Midbrain (tissue), 1 donor: ENCODE data around the gene TCF4.

Experiments
- DNase-seq: peaks from one replicate; lab custom pipeline; 2025; lab: John Stamatoyannopoulos, UW

The TCF4 gene

GRCh38 chr18:55320424-55321264 lies 267.3 kb downstream of the TCF4 start:
- no peak for DNase-seq

- no peak for DNase-seq
Measured at GRCh38 chr18:55319459-55320193, 268.4 kb downstream of the TCF4 start.

DNA sequence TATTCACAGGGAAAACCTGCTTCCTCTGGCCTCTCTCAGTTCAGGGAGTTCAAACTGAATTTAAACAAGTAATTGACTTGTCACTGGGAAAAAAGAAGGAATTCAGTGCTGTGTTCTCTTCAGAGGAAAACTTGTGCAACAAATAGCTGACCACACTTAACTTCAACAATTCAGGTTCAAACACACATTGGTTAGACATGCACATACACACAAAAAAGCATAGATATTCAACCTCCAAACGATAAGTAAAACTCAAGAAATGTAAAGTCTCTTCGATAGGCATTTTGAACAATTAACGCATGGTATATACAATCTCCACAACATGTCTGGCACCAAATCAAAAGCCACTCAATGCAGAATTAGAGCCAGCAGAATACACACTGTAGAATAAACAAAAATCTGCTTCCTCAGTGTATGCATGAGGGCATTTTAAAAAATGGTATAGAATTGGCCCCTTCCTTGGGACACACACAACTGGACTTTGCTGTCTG lies 269.0 kb downstream of the TCF4 start:
- no peak for DNase-seq

- no peak for DNase-seq
Measured at GRCh38 chr18:55317864-55318263, 270.1 kb downstream of the TCF4 start.

DNA sequence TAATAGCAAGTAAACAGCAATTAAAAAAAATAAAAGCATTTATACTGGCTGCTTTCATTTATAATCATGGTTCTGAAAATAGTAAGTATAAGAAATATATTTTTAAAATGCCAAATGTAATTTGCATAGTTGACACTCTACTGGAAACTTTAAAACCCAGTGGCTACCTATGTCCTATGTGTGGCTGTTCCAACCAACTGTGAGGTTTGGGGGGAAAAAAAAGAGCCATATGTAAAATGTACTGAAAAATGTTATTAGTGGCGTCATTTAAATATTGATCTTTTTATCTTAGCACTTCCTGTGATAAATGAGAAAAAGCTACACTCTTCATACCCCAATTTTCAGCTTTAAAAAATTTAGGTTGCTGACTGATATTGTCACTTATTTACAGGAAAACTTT lies 270.7 kb downstream of the TCF4 start:
- no peak for DNase-seq

DNA sequence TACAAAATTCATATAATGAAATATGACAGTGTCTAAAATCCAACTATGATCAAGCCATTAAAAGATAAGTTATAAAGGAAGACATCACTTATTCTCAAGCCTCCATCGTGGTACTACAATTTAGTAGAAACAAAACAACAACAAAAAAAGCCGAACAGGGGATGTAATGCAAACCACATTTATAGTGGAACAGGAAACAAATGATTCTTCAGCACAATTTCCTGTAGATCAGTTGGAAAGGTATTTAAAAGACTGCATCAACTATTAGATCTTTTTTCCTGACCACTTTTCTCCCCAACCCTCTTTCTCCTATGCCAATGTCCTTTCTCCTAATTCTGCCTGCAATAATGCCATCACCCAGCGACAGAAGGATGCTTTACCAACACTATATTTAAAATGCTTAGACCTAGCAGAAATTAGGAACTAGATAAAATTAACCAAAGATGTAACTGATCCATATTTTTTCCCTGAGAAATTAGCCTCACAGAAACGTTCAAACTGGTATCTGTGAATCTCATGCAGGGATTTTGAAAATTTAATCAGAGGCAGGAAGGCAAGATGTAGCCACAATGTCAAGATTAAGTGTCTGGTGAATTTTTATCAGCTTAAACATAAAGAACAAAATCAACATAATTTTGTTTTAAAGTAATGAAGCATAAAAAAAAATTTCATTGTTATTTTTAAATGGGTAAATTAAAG lies 271.4 kb downstream of the TCF4 start:
- DNase-seq, result no peak

- no peak for DNase-seq
Measured at GRCh38 chr18:55314615-55315237, 273.3 kb downstream of the TCF4 start.

DNA sequence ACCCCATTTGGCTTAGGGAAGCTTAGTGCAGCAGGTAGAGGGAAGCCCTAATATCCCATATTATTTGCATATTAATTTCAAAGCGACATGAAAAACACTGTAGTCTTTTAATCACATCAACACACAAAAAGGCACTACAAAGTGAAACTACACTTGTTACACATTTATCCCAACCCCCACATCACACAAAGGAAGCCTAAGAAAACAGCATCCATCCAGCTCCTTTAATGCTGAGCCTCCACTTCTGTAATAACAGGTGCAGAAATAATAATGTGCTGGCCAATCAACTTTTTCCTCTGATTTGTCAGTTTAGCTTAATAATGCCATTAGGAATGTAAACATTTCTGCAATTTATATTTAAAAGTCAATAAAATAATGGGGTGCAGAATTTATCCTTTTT lies 274.0 kb downstream of the TCF4 start:
- no peak for DNase-seq

- no peak for DNase-seq
Measured at GRCh38 chr18:55310863-55311262, 277.1 kb downstream of the TCF4 start.

DNA sequence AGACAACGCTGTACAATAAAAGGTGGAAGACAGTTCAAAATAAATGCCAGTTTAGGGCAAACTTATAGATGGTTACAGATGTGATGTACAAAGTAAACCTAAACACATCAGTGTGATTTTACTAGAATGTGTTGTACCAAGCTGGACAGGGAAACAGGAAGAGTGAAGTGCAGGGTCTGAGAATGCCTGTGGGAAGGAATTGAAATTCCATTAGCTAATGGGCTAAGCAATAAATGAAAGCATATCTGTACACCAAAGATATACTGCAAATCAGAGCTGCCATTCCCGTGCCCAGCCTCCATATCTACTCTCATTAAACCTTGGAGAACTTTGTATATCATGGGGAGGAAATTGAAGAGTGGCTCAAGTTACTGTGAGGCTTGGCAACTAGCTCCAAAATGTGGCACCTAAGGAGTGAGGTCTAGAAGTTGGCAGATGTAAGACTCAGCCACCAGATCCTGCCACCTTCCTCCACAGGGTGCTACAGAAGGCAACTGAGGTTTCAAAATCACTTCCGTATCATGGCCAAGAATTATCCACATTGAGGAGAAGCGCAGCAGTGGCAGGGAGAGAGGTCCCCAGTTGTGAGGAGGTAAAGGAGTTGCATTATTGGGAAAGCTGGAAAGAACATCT lies 277.8 kb downstream of the TCF4 start:
- no peak for DNase-seq

DNA sequence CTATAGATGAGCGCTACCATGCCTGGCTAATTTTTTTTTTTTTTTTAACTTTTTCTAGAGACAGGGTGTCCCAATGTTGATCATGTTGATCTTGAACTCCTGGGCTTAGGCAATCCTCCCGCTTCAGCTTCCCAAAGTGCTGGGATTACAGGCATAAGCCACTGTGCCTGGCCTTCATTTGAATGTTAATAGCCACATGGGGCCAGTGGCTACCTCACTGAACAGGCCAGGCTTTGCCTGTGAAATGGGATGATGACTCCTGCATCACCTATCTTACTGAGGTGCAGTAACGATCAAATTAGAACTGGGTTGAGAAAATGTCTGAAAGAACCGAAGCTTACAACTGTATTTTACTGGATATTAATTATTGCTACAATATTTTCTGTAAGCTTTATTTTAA lies 278.7 kb downstream of the TCF4 start:
- no peak for DNase-seq

GRCh38 chr18:55307505-55307904 lies 280.5 kb downstream of the TCF4 start:
- no peak for DNase-seq

GRCh38 chr18:55306359-55307024 lies 281.5 kb downstream of the TCF4 start:
- no peak for DNase-seq

GRCh38 chr18:55302167-55302833 lies 285.7 kb downstream of the TCF4 start:
- DNase-seq, result no peak

GRCh38 chr18:55301824-55302166 lies 286.2 kb downstream of the TCF4 start:
- no peak for DNase-seq

GRCh38 chr18:55300936-55301531 lies 287.0 kb downstream of the TCF4 start:
- DNase-seq, result no peak

GRCh38 chr18:55300421-55300935 lies 287.5 kb downstream of the TCF4 start:
- no peak for DNase-seq

- DNase-seq, result no peak
Measured at GRCh38 chr18:55296778-55297177, 291.2 kb downstream of the TCF4 start.

DNA sequence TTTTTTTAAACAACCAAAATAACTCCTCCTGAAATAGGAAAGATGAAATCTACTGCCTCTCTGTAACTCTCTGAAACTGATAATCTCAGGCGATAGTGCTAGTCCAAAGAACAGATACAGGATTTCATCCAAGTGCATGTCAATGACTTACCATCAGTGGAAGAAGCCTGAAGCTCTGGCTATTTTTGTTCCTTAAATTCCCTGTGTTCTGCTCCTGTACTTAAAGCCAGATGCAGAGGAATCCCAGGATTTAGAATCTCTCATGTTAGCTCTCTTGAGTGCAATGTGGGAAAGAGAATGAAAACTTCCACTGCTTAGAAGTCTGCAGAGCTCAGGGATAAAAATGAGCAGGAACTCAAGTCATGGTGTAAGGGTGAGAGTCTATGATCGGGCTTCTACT lies 291.9 kb downstream of the TCF4 start:
- no peak for DNase-seq

DNA sequence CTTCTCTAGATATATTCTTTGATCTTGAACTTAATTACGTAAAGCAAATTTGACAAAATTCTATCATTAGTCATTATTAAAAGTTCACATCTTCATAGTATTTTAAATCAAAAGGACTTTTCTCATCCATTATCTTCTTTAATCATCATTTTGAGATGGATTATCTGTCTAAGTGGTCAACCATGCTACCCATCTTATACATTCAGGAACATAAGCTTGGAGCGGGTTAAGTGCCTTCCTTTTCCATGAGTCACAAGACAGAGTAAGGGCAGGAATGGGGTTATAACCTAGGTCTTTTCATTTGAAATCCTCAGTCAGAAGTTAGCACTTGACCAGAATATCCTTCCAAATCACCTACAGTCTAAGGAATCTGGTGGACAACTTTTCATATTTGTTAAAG lies 297.1 kb downstream of the TCF4 start:
- DNase-seq, result no peak
